ENCODE results near the gene IGFL2.
"Not testable (repeated sequence)": the region's sequence is repeated elsewhere in the genome, so short reads cannot be mapped to it uniquely, and the experiment has no call there.

IGFL2 gene

GRCh38 chr19:46191972-46192371 lies 43.9 kb downstream of the IGFL2 start:
- no peak for DNase-seq

- DNase-seq = not testable (repeated sequence)
Measured at GRCh38 chr19:46192626-46192991, 44.6 kb downstream of the IGFL2 start.

- DNase-seq = no peak
Measured at GRCh38 chr19:46192992-46193650, 45.1 kb downstream of the IGFL2 start.

GRCh38 chr19:46193678-46194077 lies 45.6 kb downstream of the IGFL2 start:
- no peak for DNase-seq

- no peak for DNase-seq
Measured at GRCh38 chr19:46195104-46195503, 47.1 kb downstream of the IGFL2 start.

- not testable (repeated sequence) for DNase-seq
Measured at GRCh38 chr19:46195919-46196318, 47.9 kb downstream of the IGFL2 start.

- DNase-seq = no peak
Measured at GRCh38 chr19:46196410-46197124, 48.5 kb downstream of the IGFL2 start.

- no peak for DNase-seq
Measured at GRCh38 chr19:46197314-46198070, 49.5 kb downstream of the IGFL2 start.

- no peak for DNase-seq
Measured at GRCh38 chr19:46198756-46199155, 50.7 kb downstream of the IGFL2 start.

GRCh38 chr19:46201454-46202310 lies 53.6 kb downstream of the IGFL2 start:
- peak; percentile 3 for DNase-seq

GRCh38 chr19:46202426-46202825 lies 54.4 kb downstream of the IGFL2 start:
- no peak for DNase-seq

GRCh38 chr19:46202872-46203860 lies 55.1 kb downstream of the IGFL2 start:
- DNase-seq = peak; percentile 1

- DNase-seq = no peak
Measured at GRCh38 chr19:46204008-46204407, 56.0 kb downstream of the IGFL2 start.

- no peak for DNase-seq
Measured at GRCh38 chr19:46205183-46205984, 57.3 kb downstream of the IGFL2 start.

GRCh38 chr19:46206176-46206575 lies 58.1 kb downstream of the IGFL2 start:
- no peak for DNase-seq

GRCh38 chr19:46206682-46207081 lies 58.6 kb downstream of the IGFL2 start:
- no peak for DNase-seq

GRCh38 chr19:46207858-46208257 lies 59.8 kb downstream of the IGFL2 start:
- not testable (repeated sequence) for DNase-seq

- no peak for DNase-seq
Measured at GRCh38 chr19:46209051-46209450, 61.0 kb downstream of the IGFL2 start.

- DNase-seq = no peak
Measured at GRCh38 chr19:46209472-46209871, 61.4 kb downstream of the IGFL2 start.

GRCh38 chr19:46210669-46211068 lies 62.6 kb downstream of the IGFL2 start:
- no peak for DNase-seq

All from midbrain (tissue), 1 donor.